NCI-H510A (cell line): ENCODE measurements around the gene STK38.

Experiments
- DNase-seq: peaks from one replicate; lab custom pipeline; 2025; lab: John Stamatoyannopoulos, UW

STK38 gene

GRCh38 chr6:36519352-36519751 is 27.9 kb downstream of the STK38 start:
- DNase-seq = peak; percentile 76

- no peak for DNase-seq
Observed at GRCh38 chr6:36517408-36517807, 29.9 kb downstream of the STK38 start.

- no peak for DNase-seq
Observed at GRCh38 chr6:36516988-36517387, 30.3 kb downstream of the STK38 start.

DNA sequence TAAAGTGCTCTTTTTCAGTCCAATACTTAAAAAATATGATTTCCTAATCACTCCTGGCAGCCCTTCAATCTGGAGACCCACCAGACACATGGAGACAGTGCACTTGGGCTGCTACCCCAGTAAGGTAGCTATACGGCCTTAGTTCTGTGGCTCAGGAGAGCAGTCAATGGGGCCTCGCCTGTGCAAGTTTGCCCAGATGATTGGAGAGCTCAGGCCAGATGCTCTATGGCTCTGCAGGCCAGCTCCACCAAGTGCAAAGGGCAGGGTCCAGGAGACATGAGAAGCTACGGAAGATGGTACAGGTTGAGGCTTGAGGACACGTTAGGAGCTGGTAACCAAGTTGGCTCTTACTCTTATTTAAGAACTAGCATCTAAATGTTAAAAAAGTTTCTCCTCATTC is 30.7 kb downstream of the STK38 start:
- no peak for DNase-seq

- DNase-seq = no peak
Observed at GRCh38 chr6:36515844-36516243, 31.4 kb downstream of the STK38 start.

GRCh38 chr6:36514554-36515456 is 32.5 kb downstream of the STK38 start:
- DNase-seq = no peak

- no peak for DNase-seq
Observed at GRCh38 chr6:36510365-36510764, 36.9 kb downstream of the STK38 start.

GRCh38 chr6:36508532-36508931 is 38.7 kb downstream of the STK38 start:
- DNase-seq = no peak

DNA sequence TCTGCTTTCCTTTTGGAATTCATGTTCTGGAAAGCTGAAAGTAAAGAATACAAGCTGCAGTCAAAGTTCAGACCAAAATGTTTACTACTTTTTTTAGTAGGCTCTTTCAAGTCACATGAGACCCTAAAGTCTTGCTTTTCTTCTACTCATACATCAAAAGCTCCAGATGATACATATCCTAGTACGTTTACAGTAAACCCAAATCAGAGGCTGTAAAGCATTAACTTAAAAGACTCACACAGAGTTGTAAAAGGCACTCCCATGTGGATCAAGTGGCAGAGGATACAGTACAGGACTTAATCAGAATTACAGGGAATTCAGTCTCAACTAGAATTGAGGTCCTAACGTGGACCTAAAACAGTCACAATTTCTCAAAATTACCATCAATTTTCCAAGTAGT is 40.7 kb downstream of the STK38 start:
- DNase-seq = no peak

DNA sequence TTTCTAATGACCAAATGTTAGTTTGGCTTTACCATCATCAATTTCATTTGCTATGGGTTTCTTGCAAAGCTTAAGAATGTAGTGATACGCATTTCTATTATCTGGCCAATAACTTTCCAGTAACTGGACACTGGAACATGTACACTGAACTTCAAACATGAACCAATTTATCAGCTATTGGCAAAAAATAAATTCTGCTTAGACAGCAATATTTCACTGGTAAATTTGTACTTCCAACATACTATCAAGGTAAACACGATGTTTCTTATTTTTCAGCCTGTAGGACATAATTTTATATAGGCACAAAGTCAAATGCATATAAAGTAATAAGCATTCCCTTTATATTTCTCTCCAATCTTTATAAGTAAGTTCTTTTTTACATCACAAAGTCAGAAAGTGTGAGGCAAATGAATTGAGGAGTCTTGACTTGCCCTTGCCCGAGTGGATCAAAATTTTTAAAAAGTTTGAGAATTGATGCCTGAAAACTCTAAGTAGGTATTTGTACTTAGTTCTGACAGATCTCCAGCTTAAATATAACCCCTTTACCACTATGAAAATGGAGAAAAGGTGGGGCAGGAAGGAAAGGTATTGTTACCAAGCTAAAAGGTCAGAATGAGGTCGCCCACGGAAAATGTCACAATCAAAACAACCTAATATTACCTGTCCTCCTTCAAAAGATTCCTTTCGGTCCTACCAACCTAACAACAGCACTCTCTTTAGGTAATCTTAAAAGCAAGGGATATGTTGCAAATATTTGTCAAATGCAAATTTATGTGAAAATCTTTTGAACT is 41.3 kb downstream of the STK38 start:
- no peak for DNase-seq

- no peak for DNase-seq
Observed at GRCh38 chr6:36504982-36505381, 42.3 kb downstream of the STK38 start.

DNA sequence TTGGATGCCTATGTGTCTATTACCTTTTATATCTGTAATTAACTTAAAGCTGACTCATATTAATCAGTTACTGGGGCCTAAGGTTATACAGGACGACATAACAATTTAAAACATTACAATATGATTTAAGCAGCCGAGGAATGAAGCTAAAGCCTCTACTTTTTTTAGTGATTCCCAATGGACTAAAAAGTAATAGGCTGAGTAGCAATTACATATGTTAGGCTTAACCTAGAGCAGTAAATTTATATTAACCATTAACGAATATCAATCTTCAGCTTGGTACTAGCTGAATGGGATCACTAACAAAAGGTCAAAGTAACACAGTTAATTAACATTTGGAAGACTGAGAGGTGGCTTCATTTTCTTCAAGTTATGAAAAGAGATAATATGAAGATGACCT is 43.1 kb downstream of the STK38 start:
- no peak for DNase-seq

DNA sequence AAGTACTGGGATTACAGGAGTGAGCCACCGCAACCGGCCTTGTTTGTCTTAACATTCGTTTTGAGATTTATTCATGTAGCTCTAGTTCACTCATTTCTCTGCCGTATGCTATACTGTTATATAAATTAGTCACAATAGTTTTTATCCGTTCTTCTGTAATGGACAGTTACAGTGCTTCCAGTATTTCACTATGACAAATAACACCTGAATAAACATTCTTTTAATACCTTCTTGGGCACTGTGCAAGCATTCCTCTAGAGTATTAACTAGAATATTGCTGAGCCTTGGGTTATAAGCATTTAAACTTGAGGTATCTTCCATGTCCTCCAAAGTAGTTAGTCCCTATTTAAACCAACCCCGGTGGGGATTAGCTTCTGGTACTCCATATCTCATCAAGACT is 45.6 kb downstream of the STK38 start:
- no peak for DNase-seq

DNA sequence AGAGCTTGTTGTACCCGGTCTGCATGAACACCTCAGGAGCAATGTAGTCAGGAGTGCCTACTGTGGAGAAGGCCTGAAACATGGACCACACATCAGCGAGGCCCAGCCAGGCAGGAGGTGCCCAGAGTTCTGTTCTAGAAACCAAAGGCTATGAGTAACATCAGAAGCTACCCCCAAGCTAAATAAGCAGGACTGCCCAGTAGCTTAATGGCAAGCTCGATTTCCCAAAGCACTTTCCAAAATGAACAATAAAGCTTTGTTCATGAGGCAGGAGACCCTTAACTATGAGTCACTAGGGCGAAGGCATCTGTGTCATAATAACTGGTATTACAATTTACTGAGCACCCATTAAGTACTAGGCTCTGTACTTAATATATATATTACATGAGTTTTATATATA is 47.4 kb downstream of the STK38 start:
- DNase-seq = no peak

DNA sequence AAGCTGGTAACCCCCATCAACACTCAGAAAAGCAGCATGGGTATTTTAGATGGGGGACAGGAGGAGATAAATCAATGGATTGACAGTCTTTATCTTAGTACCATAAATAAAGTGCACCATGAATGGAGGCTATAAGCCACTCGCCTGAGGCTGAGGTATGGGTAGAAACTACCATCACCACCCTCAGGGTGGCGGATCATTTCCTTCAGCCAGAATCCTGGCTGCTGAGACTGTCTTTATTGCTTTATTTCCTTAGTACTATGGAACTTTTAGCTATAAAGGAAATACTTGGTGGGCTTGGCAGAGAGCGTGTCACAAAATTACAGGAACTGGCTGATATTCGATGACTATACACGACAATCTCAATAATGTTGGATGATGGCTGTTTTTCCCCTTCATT is 52.2 kb downstream of the STK38 start:
- DNase-seq = no peak

- no peak for DNase-seq
Observed at GRCh38 chr6:36493859-36494258, 53.4 kb downstream of the STK38 start.

GRCh38 chr6:36493319-36493718 is 54.0 kb downstream of the STK38 start:
- DNase-seq = no peak

GRCh38 chr6:36492621-36493020 is 54.7 kb downstream of the STK38 start:
- no peak for DNase-seq

- no peak for DNase-seq
Observed at GRCh38 chr6:36492092-36492491, 55.2 kb downstream of the STK38 start.

DNA sequence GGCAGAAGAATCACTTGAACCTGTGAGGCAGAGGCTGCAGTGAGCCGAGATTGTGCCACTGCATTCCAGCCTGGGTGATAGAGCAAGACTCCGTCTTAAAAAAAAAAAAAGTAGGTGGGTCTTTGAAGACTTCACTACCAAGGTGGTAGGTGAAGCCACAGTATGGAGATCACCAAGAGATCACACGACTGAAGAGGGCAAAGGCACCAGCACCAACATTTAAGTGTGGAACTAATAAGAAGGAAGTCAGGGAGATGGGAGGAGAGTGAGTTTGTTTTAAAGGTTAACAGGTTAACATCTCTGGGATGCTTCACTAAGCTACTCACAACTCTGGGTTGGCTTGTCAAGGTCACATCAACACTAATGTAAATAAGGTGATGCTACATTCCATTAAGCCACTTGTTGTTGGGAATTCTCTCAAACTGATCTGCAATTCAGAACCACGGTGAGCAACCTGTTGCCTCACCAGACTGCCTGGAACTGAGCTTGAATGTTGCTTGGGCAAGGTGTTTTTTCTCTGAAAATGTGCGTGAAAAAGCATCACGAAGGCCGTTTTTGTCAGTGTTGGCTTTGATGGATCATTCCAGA is 55.8 kb downstream of the STK38 start:
- no peak for DNase-seq

GRCh38 chr6:36489426-36489825 is 57.9 kb downstream of the STK38 start:
- DNase-seq = no peak

DNA sequence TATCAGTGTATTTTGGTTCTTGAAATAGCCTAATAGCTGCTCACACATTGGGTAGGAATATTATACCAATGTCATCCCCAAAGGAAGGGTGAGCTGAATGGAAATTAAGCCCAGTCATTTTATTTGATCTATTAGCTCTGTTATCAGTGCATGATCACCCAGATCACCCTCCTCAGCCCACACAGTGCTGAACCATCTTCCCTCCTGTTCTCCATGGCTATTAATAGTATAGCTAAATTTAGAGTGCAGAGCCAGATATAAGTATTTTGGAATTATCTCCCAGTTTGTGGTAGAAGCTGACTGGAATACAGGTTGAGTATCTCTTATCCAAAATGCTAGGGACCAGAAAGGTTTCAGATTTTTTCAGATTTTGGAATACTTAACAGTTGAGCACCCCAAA is 59.1 kb downstream of the STK38 start:
- DNase-seq = no peak

- no peak for DNase-seq
Observed at GRCh38 chr6:36487698-36488097, 59.6 kb downstream of the STK38 start.
